Immature natural killer cell (primary cell): ENCODE results near the gene TCEAL3. TPM values are rescaled to one million over a fixed set of nuclear protein-coding genes. Genes with fewer than 3 reads are reported as not detected.
"Not testable (repeated sequence)": the region's sequence is repeated elsewhere in the genome, so short reads cannot be mapped to it uniquely, and the experiment has no call there.

Experiments used
- DNase-seq, 3 donors: peaks; one replicate each; pipeline ENCODE4 v3.0.0; 2022; ENCODE audit warnings: mixed read lengths in 1 of 3
- H3K27ac Mint-ChIP-seq, 6 donors: one replicate each; pipeline ENCODE4 v1.8.0; 2020; ENCODE audit warnings: mixed read lengths in 6 of 6, mild to moderate bottlenecking in 5 of 6, inconsistent platforms in 4 of 6, moderate library complexity in 3 of 6
- H3K27me3 Mint-ChIP-seq, 3 donors: one replicate each; pipeline ENCODE4 v1.8.0; 2020 to 2021; ENCODE audit warnings: low read depth in 3 of 3, mild to moderate bottlenecking in 3 of 3, mixed read lengths in 3 of 3, moderate library complexity in 3 of 3, inconsistent platforms in 1 of 3
- H3K36me3 Mint-ChIP-seq, 3 donors: one replicate each; pipeline ENCODE4 v1.8.0; 2020; ENCODE audit warnings: mixed read lengths in 3 of 3, inconsistent platforms in 2 of 3, mild to moderate bottlenecking in 2 of 3
- H3K4me1 Mint-ChIP-seq, 2 donors: one replicate each; pipeline ENCODE4 v1.8.0; 2020; ENCODE audit warnings: inconsistent platforms in 2 of 2, mild to moderate bottlenecking in 2 of 2, mixed read lengths in 2 of 2, moderate library complexity in 1 of 2
- H3K4me3 Mint-ChIP-seq, 5 donors: one replicate each; pipeline ENCODE4 v1.8.0; 2020; ENCODE audit warnings: mild to moderate bottlenecking in 5 of 5, mixed read lengths in 5 of 5, inconsistent platforms in 3 of 5, moderate library complexity in 3 of 5
- H3K9me3 Mint-ChIP-seq, 6 donors: one replicate each; pipeline ENCODE4 v1.8.0; 2020; ENCODE audit warnings: mild to moderate bottlenecking in 6 of 6, mixed read lengths in 6 of 6, inconsistent platforms in 4 of 6, moderate library complexity in 3 of 6
- polyA plus RNA-seq, 3 donors: library from polyadenylated mRNA; unstranded; fragments of 300-500 nt; fragmentation: Illumina TruSeq; gene quantifications; one replicate each; pipeline ENCODE4 v1.2.3, GENCODE V29; 2021

TCEAL3 gene, protein sequence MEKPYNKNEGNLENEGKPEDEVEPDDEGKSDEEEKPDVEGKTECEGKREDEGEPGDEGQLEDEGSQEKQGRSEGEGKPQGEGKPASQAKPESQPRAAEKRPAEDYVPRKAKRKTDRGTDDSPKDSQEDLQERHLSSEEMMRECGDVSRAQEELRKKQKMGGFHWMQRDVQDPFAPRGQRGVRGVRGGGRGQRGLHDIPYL
- 10 to 100 TPM in 2 of 3 donors, 1 to 10 TPM in 1; 6.8 to 11.4 (median 10.6) TPM for polyA plus RNA-seq

GRCh38 chrX:103607364-103608305 is at the start of gene TCEAL3:
Gene TCEAL3 (plus strand): TSS chrX:103607963. CDS start chrX:103609065, 1,102 bp downstream.
- H3K4me3 Mint-ChIP-seq = peak within 1 kb of the TSS; percentile 77 to 87 (median 80)
- H3K4me1 Mint-ChIP-seq = peaks cover 8 to 13% of the 10 kb centered on the region in 2 donors
- H3K27me3 Mint-ChIP-seq = peaks cover 0 to 13% (median 10%) of the 10 kb centered on the region in 3 donors
- peak within 1 kb of the TSS; percentile 66 to 91 (median 78) for H3K27ac Mint-ChIP-seq
- DNase-seq = peak; percentile 64 to 69 (median 65)
- H3K36me3 Mint-ChIP-seq = no peaks in the 10 kb centered on the region
- no peaks in the 10 kb centered on the region for H3K9me3 Mint-ChIP-seq

- Mint-ChIP-seq H3K36me3 (no peaks in the 10 kb centered on the region), H3K9me3 (no peaks in the 10 kb centered on the region), H3K4me3 (no peak overlapping the region), H3K27me3 (peaks cover 0 to 21% (median 6%) of the 10 kb centered on the region in 3 donors), H3K4me1 (no peaks in the 10 kb centered on the region), H3K27ac (no peak overlapping the region)
- no peak for DNase-seq
Observed at GRCh38 chrX:103560256-103560655, 47.5 kb upstream of the TCEAL3 start.

DNA sequence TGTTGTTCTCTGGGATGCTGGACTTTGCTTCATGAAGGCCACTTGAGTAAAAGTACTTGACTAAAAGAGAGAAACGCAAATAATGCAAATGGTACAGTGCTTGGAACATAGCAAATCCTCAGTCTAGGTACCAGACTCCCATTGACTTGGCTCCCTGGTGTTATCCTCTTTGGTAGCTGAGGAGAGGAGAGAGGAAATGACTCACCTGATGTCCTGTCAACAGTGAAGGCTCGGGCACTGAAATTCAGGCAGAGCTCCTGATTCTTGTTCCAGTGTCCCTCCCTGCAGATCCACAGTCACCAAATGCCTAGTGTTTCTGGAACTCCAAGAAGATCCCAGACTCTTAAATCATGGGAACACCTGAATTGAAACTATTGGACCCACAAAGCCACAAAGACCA is 45.0 kb upstream of the TCEAL3 start:
- no peak for DNase-seq
- H3K27ac Mint-ChIP-seq = no peak overlapping the region
- no peak overlapping the region for H3K4me3 Mint-ChIP-seq
- H3K9me3 Mint-ChIP-seq = no peaks in the 10 kb centered on the region
- H3K36me3 Mint-ChIP-seq = no peaks in the 10 kb centered on the region
- H3K27me3 Mint-ChIP-seq = peaks cover 0 to 12% (median 1%) of the 10 kb centered on the region in 3 donors
- H3K4me1 Mint-ChIP-seq = no peaks in the 10 kb centered on the region

DNA sequence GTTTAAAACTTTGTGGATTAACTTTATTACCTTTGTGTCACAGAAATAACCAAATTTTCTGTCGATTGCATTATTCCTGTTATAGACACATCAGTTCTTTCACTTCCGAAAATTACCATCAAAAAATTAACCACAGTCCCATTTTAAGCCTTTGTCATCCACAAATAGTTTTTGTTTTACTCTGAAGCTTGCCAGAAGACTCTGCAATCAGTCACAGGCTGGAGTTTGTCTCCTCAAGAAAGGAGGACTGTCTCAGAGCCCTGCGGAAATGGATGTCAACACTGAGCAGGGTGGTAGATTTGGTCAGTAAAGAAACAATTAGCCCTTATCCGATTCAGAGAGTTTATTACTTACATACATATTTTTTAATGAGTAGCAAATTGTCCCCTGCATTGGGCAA is 42.6 kb upstream of the TCEAL3 start:
- no peaks in the 10 kb centered on the region for H3K4me1 Mint-ChIP-seq
- H3K4me3 Mint-ChIP-seq = no peak overlapping the region
- H3K36me3 Mint-ChIP-seq = no peaks in the 10 kb centered on the region
- no peak for DNase-seq
- H3K27ac Mint-ChIP-seq = no peak overlapping the region
- H3K9me3 Mint-ChIP-seq = no peaks in the 10 kb centered on the region
- peaks cover 0 to 8% (median 1%) of the 10 kb centered on the region in 3 donors for H3K27me3 Mint-ChIP-seq

GRCh38 chrX:103565752-103566151 is 42.0 kb upstream of the TCEAL3 start:
- Mint-ChIP-seq H3K4me3 (no peak overlapping the region), H3K9me3 (no peaks in the 10 kb centered on the region), H3K27ac (no peak overlapping the region), H3K4me1 (no peaks in the 10 kb centered on the region), H3K27me3 (peaks cover 0 to 8% (median 1%) of the 10 kb centered on the region in 3 donors), H3K36me3 (no peaks in the 10 kb centered on the region)
- no peak for DNase-seq

DNA sequence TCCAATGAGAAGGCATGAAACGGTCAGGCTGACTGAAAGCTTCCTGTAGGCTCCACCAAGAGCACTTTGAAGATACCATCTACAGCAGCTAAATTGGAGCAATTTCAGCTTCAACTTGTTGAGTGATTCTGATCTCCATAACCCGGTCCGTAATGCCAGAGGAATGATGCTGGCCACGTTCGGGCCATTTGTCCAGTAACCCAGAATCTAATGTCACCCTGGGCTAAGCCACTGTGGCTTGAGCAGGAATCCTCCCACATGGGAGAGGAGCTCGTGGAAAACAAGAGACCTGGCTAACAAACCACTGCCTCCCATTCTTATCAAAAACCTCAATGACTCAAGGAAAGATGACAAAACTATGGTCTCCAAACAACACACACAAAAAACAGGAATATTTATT is 36.6 kb upstream of the TCEAL3 start:
- peaks cover 0 to 6% (median 0%) of the 10 kb centered on the region in 3 donors for H3K27me3 Mint-ChIP-seq
- no peak for DNase-seq
- no peak overlapping the region for H3K27ac Mint-ChIP-seq
- no peak overlapping the region for H3K4me3 Mint-ChIP-seq
- no peaks in the 10 kb centered on the region for H3K4me1 Mint-ChIP-seq
- H3K9me3 Mint-ChIP-seq = no peaks in the 10 kb centered on the region
- H3K36me3 Mint-ChIP-seq = no peaks in the 10 kb centered on the region

GRCh38 chrX:103571726-103572125 is 36.0 kb upstream of the TCEAL3 start:
- Mint-ChIP-seq H3K27ac (no peak overlapping the region), H3K36me3 (no peaks in the 10 kb centered on the region), H3K9me3 (no peaks in the 10 kb centered on the region), H3K27me3 (peaks cover 0 to 6% (median 0%) of the 10 kb centered on the region in 3 donors), H3K4me3 (no peak overlapping the region), H3K4me1 (no peaks in the 10 kb centered on the region)
- DNase-seq = no peak

DNA sequence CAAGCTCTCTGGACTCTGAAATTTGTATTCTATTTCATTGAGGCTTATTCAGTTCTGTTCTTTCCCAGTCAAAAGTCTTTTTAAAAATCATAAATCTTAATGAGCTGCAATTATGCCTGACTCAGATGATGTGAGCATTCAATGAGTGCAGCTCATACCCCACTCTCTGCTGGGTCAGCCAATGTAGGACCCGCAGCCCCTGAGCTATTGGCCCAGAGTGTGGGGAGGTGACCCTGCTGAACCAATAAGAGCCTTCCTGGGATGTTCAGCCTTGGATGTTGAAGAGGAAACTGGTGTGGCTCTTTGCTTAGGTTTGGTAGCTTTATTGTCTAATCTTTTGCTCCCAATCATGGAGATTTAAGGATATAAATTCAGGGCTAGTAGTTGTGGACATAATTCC is 34.6 kb upstream of the TCEAL3 start:
- no peak overlapping the region for H3K27ac Mint-ChIP-seq
- H3K9me3 Mint-ChIP-seq = no peaks in the 10 kb centered on the region
- no peak for DNase-seq
- H3K4me3 Mint-ChIP-seq = no peak overlapping the region
- no peaks in the 10 kb centered on the region for H3K4me1 Mint-ChIP-seq
- no peaks in the 10 kb centered on the region for H3K36me3 Mint-ChIP-seq
- peaks cover 0 to 9% (median 2%) of the 10 kb centered on the region in 3 donors for H3K27me3 Mint-ChIP-seq

DNA sequence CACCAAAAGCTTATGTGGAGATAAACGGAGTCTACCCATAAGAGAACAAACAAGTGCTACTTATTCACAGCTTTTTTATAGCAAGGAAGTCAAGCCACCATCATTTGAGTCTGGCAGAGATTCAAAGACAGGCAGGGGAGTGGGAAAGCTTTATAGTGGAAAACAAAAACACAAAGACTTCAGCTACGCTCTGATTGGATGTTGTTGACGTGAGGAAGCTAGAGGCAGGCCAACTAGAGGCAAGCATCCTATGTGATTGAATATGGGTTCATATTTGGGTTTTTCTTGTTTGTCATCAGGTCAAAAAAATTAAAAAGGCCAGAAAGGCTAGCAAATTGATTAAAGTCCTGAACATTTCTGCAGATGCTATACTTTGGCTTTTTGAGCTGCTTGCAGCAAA is 23.2 kb upstream of the TCEAL3 start:
- no peak for DNase-seq
- H3K9me3 Mint-ChIP-seq = peaks cover 0 to 5% (median 0%) of the 10 kb centered on the region in 6 donors
- no peak overlapping the region for H3K27ac Mint-ChIP-seq
- H3K4me1 Mint-ChIP-seq = peaks cover 5 to 10% of the 10 kb centered on the region in 2 donors
- H3K27me3 Mint-ChIP-seq = peaks cover 4 to 18% (median 7%) of the 10 kb centered on the region in 3 donors
- H3K36me3 Mint-ChIP-seq = no peaks in the 10 kb centered on the region
- peak overlapping the region in 3 of 5 donors; percentile 58 to 86 (median 83) for H3K4me3 Mint-ChIP-seq

DNA sequence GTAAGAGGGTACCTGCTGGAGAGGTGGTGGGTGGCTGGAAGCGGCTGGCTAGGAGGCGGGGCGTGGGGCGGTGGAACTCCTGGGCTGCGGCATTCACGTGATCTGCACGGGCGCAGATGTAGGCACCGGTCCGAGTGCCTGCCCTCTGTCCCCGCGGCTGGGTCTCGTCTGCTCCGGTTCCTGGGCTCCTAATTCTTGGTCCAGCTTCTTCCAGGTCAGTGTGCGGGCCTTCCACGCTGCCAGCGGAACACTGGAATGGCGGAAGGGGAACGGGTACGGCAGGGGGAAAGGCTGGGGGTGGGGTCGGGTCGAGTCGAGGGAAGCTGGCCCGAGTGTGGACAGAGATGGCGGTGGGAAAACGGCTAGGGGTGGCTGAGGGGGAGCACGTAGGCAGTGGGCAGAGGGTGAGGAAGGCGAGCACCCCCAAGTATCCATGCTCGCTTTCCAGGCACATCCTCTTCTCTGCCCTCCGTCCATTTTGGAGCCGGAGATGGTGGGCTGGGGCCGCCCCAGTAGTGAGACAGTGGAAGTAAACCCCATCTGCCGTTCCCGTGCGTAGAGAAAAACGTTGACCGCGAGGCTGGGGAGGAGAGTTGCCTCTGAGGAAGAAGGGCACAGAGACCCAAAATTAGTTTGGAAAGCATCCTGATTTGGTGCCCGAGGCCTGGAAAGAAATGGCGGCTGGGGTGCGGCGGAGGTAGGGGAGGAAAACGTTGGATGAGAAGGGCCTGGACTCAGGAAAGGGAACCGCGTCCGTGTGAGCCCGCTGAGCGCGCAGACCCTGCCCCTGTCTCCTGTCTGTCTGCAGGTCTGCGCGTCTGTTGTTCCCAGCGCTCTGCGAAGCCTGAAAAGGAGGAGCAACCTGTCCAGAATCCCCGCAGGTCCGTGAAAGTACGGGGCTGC is 22.1 kb upstream of the TCEAL3 start, which contains the start of gene TCEAL4:
TSS of gene TCEAL4 (plus strand) at position 105 of the 903 bp plus-strand sequence. CDS start 1,161 bp downstream, outside the sequence.
- Mint-ChIP-seq H3K27me3 (peaks cover 4 to 18% (median 7%) of the 10 kb centered on the region in 3 donors), H3K36me3 (no peaks in the 10 kb centered on the region), H3K9me3 (peaks cover 0 to 5% (median 0%) of the 10 kb centered on the region in 6 donors)

GRCh38 chrX:103586314-103586646 is 21.5 kb upstream of the TCEAL3 start:
- Mint-ChIP-seq H3K27me3 (peaks cover 4 to 18% (median 7%) of the 10 kb centered on the region in 3 donors), H3K36me3 (no peaks in the 10 kb centered on the region), H3K27ac (peak overlapping the region in 2 of 6 donors; percentile 57 to 88), H3K9me3 (peaks cover 0 to 5% (median 0%) of the 10 kb centered on the region in 6 donors), H3K4me3 (peak overlapping the region; percentile 80 to 91 (median 83)), H3K4me1 (peaks cover 5 to 12% of the 10 kb centered on the region in 2 donors)
- DNase-seq = peak in 1 of 3 donors; percentile 0

More for the DNA sequence above, 22.1 kb upstream of the TCEAL3 start, which contains the start of gene TCEAL4:
- H3K4me3 Mint-ChIP-seq = peak within 1 kb of the TSS; percentile 80 to 91 (median 83)
- H3K27ac Mint-ChIP-seq = peak within 1 kb of the TSS in 2 of 6 donors; percentile 79 to 88
- peak in 2 of 3 donors; percentile 3 to 11 for DNase-seq
- peaks cover 5 to 12% of the 10 kb centered on the region in 2 donors for H3K4me1 Mint-ChIP-seq

DNA sequence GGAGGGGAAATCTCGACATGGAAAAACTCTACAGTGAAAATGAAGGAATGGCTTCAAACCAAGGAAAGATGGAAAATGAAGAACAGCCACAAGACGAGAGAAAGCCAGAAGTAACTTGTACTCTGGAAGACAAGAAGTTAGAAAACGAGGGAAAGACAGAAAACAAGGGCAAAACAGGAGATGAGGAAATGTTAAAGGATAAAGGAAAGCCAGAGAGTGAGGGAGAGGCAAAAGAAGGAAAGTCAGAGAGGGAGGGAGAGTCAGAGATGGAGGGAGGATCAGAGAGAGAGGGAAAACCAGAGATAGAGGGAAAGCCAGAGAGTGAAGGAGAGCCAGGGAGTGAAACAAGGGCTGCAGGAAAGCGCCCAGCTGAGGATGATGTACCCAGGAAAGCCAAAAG is 21.1 kb upstream of the TCEAL3 start:
- H3K27ac Mint-ChIP-seq = peak overlapping the region in 2 of 6 donors; percentile 19 to 57
- peaks cover 0 to 5% (median 0%) of the 10 kb centered on the region in 6 donors for H3K9me3 Mint-ChIP-seq
- peaks cover 5 to 12% of the 10 kb centered on the region in 2 donors for H3K4me1 Mint-ChIP-seq
- peak overlapping the region in 3 of 5 donors; percentile 83 to 91 (median 86) for H3K4me3 Mint-ChIP-seq
- H3K36me3 Mint-ChIP-seq = no peaks in the 10 kb centered on the region
- peaks cover 4 to 18% (median 4%) of the 10 kb centered on the region in 3 donors for H3K27me3 Mint-ChIP-seq
- DNase-seq = no peak

DNA sequence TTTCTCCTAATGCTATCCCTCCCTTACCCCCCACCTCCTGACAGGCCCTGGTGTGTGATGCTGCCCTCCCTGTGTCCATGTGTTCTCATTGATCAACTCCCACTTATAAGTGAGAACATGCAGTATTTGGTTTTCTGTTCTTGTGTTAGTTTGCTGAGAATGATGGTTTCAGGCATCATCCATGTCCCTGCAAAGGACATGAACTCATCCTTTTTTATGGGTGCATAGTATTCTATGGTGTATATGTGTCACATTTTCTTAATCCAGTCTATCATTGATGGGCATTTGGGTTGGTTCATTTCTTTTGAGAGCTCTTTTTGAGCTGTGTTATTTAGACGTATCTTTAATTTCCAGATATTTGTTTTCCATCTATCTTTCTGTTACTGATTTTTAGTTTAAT is 15.5 kb upstream of the TCEAL3 start:
- H3K27ac Mint-ChIP-seq, H3K36me3 Mint-ChIP-seq, H3K4me1 Mint-ChIP-seq, H3K4me3 Mint-ChIP-seq, H3K9me3 Mint-ChIP-seq, H3K27me3 Mint-ChIP-seq, DNase-seq: not testable (repeated sequence)
